H1 (cell line): ENCODE data around the gene GJD3. TPM values are rescaled to one million over a fixed set of nuclear protein-coding genes. Genes with fewer than 3 reads are reported as not detected.
A peak's percentile ranks its signal among the peaks of the same experiment; 100 is the strongest.

Experiments used
- CTCF ChIA-PET: fragments of 300-600 bp; sonication (Branson Sonifier 250); formaldehyde crosslinking; loops from one replicate; lab custom pipeline; 2021; ENCODE audit not compliant: partially characterized antibody; lab: Charles Lee
- POLR2A ChIA-PET: fragments of 300-600 bp; sonication (Branson Sonifier 250); formaldehyde crosslinking; loops from one replicate; lab custom pipeline; 2021; ENCODE audit warnings: inconsistent platforms; ENCODE audit not compliant: partially characterized antibody; lab: Charles Lee
- DNase-seq, 2 experiments: peaks; one replicate each; pipeline versions ENCODE4 v3.0.0 to v3.0.0-alpha.2; 2010 to 2022; ENCODE audit warnings: low spot score in 2 of 2, low read depth in 1 of 2, mixed read lengths in 1 of 2
- FAIRE-seq: peaks from 2 replicates; lab custom pipeline; 2011; peaks lifted over from hg19 to GRCh38; lab: Jason Lieb, UNC
- H2AFZ ChIP-seq: 2 replicates; pipeline ENCODE4 v1.8.1; 2012; ENCODE audit warnings: low read length, inconsistent platforms
- H2AK5ac ChIP-seq: 2 replicates; pipeline ENCODE4 v1.6.1; 2013; ENCODE audit warnings: low read depth, low read length
- H2BK120ac ChIP-seq: replicated peaks from 2 replicates; pipeline ENCODE3; 2013; ENCODE audit warnings: low read depth, low read length, inconsistent platforms
- H2BK12ac ChIP-seq: 2 replicates; pipeline ENCODE4 v1.6.1; 2013; ENCODE audit warnings: low read depth, low read length
- H2BK15ac ChIP-seq: 2 replicates; pipeline ENCODE4 v1.6.1; 2013; ENCODE audit warnings: low read length
- H2BK20ac ChIP-seq: 2 replicates; pipeline ENCODE4 v1.6.1; 2013; ENCODE audit warnings: low read length
- H2BK5ac ChIP-seq: 2 replicates; pipeline ENCODE4 v1.6.1; 2013; ENCODE audit warnings: low read depth, low read length
- H3K14ac ChIP-seq: 2 replicates; pipeline ENCODE4 v1.6.1; 2013; ENCODE audit warnings: inconsistent platforms; ENCODE audit not compliant: insufficient read length
- H3K18ac ChIP-seq: 2 replicates; pipeline ENCODE4 v1.6.1; 2013; ENCODE audit warnings: low read length; ENCODE audit errors: extremely low read depth
- H3K23ac ChIP-seq: 2 replicates; pipeline ENCODE4 v1.6.1; 2013; ENCODE audit warnings: inconsistent platforms; ENCODE audit not compliant: insufficient read length
- H3K23me2 ChIP-seq: 2 replicates; pipeline ENCODE4 v1.6.1; 2013; ENCODE audit warnings: low read depth, low read length
- H3K27ac ChIP-seq: 2 replicates; pipeline ENCODE4 v1.6.1; 2011; ENCODE audit warnings: low read depth, low read length, inconsistent platforms
- H3K27me3 ChIP-seq, 4 experiments: replicated peaks in 1 of 4; 1 replicate in 1 of 4; 2 replicates in 3 of 4; pipeline versions ENCODE4 v1.6.1 to v1.8.1; 2011 to 2013; ENCODE audit warnings: low read length in 3 of 4, mild to moderate bottlenecking in 3 of 4, inconsistent platforms in 2 of 4, mixed read lengths in 2 of 4, moderate library complexity in 1 of 4; ENCODE audit not compliant: control insufficient read depth in 3 of 4, insufficient read depth in 3 of 4; ENCODE audit errors: extremely low read depth in 1 of 4
- H3K36me3 ChIP-seq, 4 experiments: 2 replicates each; pipeline versions ENCODE4 v1.6.1 to v1.8.1; 2011 to 2013; ENCODE audit warnings: mild to moderate bottlenecking in 4 of 4, low read length in 3 of 4, moderate library complexity in 2 of 4, control low read depth in 1 of 4, inconsistent platforms in 1 of 4; ENCODE audit not compliant: insufficient read depth in 4 of 4, control insufficient read depth in 2 of 4
- H3K4ac ChIP-seq: replicated peaks from 2 replicates; pipeline ENCODE3; 2013; ENCODE audit warnings: low read length, low read depth, mixed read lengths, inconsistent platforms; ENCODE audit not compliant: insufficient read length
- H3K4me1 ChIP-seq, 4 experiments: replicated peaks in 1 of 4; 1 replicate in 1 of 4; 2 replicates in 3 of 4; pipeline versions ENCODE4 v1.6.1 to v1.8.1; 2011 to 2013; ENCODE audit warnings: low read length in 3 of 4, inconsistent platforms in 2 of 4, mixed read lengths in 1 of 4; ENCODE audit not compliant: insufficient read depth in 4 of 4, control insufficient read depth in 3 of 4
- H3K4me2 ChIP-seq, 2 experiments: 2 replicates each; pipeline versions ENCODE4 v1.6.1 to v1.8.1; 2011 to 2013; ENCODE audit warnings: low read depth in 2 of 2, low read length in 2 of 2, control low read depth in 1 of 2, inconsistent platforms in 1 of 2, mild to moderate bottlenecking in 1 of 2; ENCODE audit not compliant: insufficient read depth in 1 of 2
- H3K4me3 ChIP-seq, 4 experiments: fragments of 200-600, 300-600 bp in 1 of 4; sonication (generic), shearing (Covaris generic), sonication (Bioruptor Twin) in 1 of 4; 2 replicates each; pipeline versions ENCODE4 v1.5.1 to v1.8.1; 2011 to 2016; ENCODE audit warnings: low read length in 4 of 4, low read depth in 3 of 4, control low read depth in 2 of 4, inconsistent platforms in 2 of 4, mild to moderate bottlenecking in 2 of 4, mixed read lengths in 1 of 4, moderate library complexity in 1 of 4; ENCODE audit not compliant: insufficient read depth in 2 of 4; ENCODE audit errors: extremely low read depth in 1 of 4
- H3K56ac ChIP-seq: replicated peaks from 2 replicates; pipeline ENCODE3; 2013; ENCODE audit warnings: low read depth, mild to moderate bottlenecking, mixed read lengths, low read length, inconsistent platforms; ENCODE audit not compliant: insufficient read length
- H3K79me1 ChIP-seq: 2 replicates; pipeline ENCODE4 v1.6.1; 2013; ENCODE audit warnings: low read depth, low read length, control low read depth
- H3K79me2 ChIP-seq, 2 experiments: 2 replicates each; pipeline versions ENCODE4 v1.6.1 to v1.8.1; 2012 to 2013; ENCODE audit warnings: low read length in 2 of 2, mild to moderate bottlenecking in 2 of 2, inconsistent platforms in 1 of 2; ENCODE audit not compliant: insufficient read depth in 2 of 2, control insufficient read depth in 1 of 2
- H3K9ac ChIP-seq, 4 experiments: replicated peaks in 1 of 4; 1 replicate in 1 of 4; 2 replicates in 3 of 4; pipeline versions ENCODE4 v1.6.1 to v1.8.1; 2011 to 2013; ENCODE audit warnings: low read depth in 3 of 4, low read length in 3 of 4, control low read depth in 2 of 4, mild to moderate bottlenecking in 2 of 4, moderate library complexity in 2 of 4, inconsistent platforms in 1 of 4; ENCODE audit errors: extremely low read depth in 1 of 4
- H3K9me3 ChIP-seq, 2 experiments: 2 replicates each; pipeline versions ENCODE4 v1.6.1 to v1.8.1; 2012 to 2013; ENCODE audit warnings: mild to moderate bottlenecking in 2 of 2, moderate library complexity in 2 of 2, control low read depth in 1 of 2, inconsistent platforms in 1 of 2, low read depth in 1 of 2, low read length in 1 of 2, mixed read lengths in 1 of 2; ENCODE audit not compliant: insufficient read depth in 2 of 2
- H4K20me1 ChIP-seq, 2 experiments: replicated peaks in 1 of 2; 2 replicates each; pipeline versions ENCODE3 to v1.8.1; 2011 to 2013; ENCODE audit warnings: inconsistent platforms in 2 of 2, low read length in 2 of 2, mild to moderate bottlenecking in 1 of 2; ENCODE audit not compliant: insufficient read depth in 2 of 2, control insufficient read depth in 1 of 2
- H4K5ac ChIP-seq: 2 replicates; pipeline ENCODE4 v1.6.1; 2013; ENCODE audit warnings: low read length, low read depth, mixed read lengths, inconsistent platforms; ENCODE audit not compliant: insufficient read length
- H4K8ac ChIP-seq: 2 replicates; pipeline ENCODE4 v1.8.0; 2013; ENCODE audit warnings: mild to moderate bottlenecking, moderate library complexity, low read length, inconsistent platforms; ENCODE audit not compliant: insufficient read depth; ENCODE audit errors: extremely low read depth
- H4K91ac ChIP-seq: replicated peaks from 2 replicates; pipeline ENCODE3; 2013; ENCODE audit warnings: low read length, mixed read lengths, inconsistent platforms; ENCODE audit not compliant: insufficient read length
- EGR1 ChIP-seq: IDR thresholded peaks from 2 replicates; pipeline ENCODE4 v1.6.1; 2011; ENCODE audit warnings: low read depth, low read length, borderline replicate concordance
- NRF1 ChIP-seq: IDR thresholded peaks from 2 replicates; pipeline ENCODE4 v1.6.1; 2011; ENCODE audit warnings: mild to moderate bottlenecking, low read depth, low read length, improper control_type of control experiment
- SIN3A ChIP-seq, 2 experiments: IDR thresholded peaks in 1 of 2; conservative IDR thresholded peaks in 1 of 2; 2 replicates each; pipeline ENCODE4 v1.6.1; 2011 to 2012; ENCODE audit warnings: low read length in 2 of 2, improper control_type of control experiment in 1 of 2, low read depth in 1 of 2, mild to moderate bottlenecking in 1 of 2
- SP1 ChIP-seq: IDR thresholded peaks from 2 replicates; pipeline ENCODE4 v1.6.1; 2011; ENCODE audit warnings: low read depth, low read length
- TBP ChIP-seq: IDR thresholded peaks from 2 replicates; pipeline ENCODE4 v1.6.1; 2011; ENCODE audit warnings: low read depth, low read length, improper control_type of control experiment
- TCF12 ChIP-seq: IDR thresholded peaks from 2 replicates; pipeline ENCODE4 v1.6.1; 2011; ENCODE audit warnings: low read depth, mild to moderate bottlenecking, low read length
- WGBS, 2 experiments: shearing (Covaris generic) in 1 of 2; methylation state at CpG; one replicate each; pipeline versions ENCODE4 v1.1.6 to v1.1.7; 2013 to 2015; ENCODE audit warnings: low lambda C conversion rate in 2 of 2, mixed read lengths in 2 of 2, inconsistent platforms in 1 of 2, low coverage in 1 of 2, missing lambda C conversion rate in 1 of 2; ENCODE audit not compliant: insufficient replicate concordance in 2 of 2, insufficient coverage in 1 of 2, insufficient read length in 1 of 2; ENCODE audit errors: extremely low coverage in 1 of 2, missing lambda C conversion rate in 1 of 2; 5-methylcytosine and 5-hydroxymethylcytosine counted together
- polyA plus RNA-seq, 7 experiments: library from polyadenylated mRNA; depleted of rRNA in 3 of 7; stranded (reverse) in 5 of 7; unstranded in 2 of 7; fragments of >200 nt in 5 of 7; fragments of 200-250 nt in 2 of 7; gene quantifications; 1 replicate in 5 of 7; 2 replicates in 1 of 7; 4 replicates in 1 of 7; pipeline versions ENCODE4 v1.2.1 to v1.2.3, GENCODE V29; 2011 to 2013; ENCODE audit warnings: missing spikeins in 2 of 7, mixed read lengths in 2 of 7
- total RNA-seq: library from RNA; stranded (reverse); fragmentation: NEBNext Ultra II Directional; extraction: Animal tissue kit (Norgen Biotek cat#: 25700); gene quantifications from 2 replicates; pipeline ENCODE4 v1.2.1, GENCODE V29; 2021
- TF ChIP-seq, protein P1 (sequence below): IDR thresholded peaks from 2 replicates; pipeline ENCODE4 v1.6.1; 2012; ENCODE audit warnings: inconsistent platforms
- TF ChIP-seq, protein P2 (sequence below): IDR thresholded peaks from 2 replicates; pipeline ENCODE4 v1.6.1; 2011; ENCODE audit warnings: low read length, improper control_type of control experiment

The GJD3 gene
- total and polyA plus RNA-seq, 2 of the 8 experiments (the other 6 are each of a cell fraction or from before 2014, with no cell fraction given) = 0.53 to 1.9 TPM

DNA sequence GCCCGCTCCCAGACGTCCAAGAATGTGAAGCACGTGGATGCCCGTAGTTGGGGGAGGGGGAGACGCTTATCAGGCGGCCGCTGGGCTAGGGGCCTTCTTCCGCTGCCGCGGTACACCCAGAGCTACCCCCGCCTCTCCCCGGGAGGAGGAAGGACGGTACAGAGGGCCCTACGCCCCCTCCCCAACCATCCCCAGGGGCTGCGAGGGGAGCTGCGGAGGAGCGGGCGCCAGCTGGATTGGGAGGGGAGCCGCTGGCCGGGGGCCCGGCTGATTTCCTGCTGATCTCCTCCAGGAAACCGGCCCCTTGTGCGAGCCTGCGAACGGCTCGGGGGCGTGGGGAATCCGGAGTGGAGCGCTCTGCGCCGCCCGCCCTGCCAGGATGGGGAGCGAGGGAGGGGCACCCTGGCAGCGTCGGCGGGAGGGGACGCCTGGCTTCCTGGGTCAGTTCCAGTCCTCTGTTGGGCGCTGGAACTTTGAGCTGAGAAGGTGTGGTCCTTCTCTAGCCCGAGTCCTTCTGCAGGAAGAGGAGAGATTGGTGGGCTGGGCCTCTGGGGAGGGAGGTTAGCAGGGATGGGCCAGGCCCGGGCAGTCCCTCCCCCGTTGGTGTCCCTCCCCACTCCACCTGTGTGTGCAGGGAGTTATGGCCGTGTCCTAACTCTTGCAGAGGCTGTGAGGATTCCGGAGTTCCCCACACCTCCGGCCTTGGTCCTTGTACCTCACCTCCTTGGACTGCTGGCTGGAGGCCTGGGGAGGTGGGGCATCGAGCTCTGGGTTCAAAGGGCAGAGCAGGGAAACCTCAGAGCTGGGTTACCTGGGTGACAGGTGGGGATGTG lies 19.2 kb downstream of the GJD3 start:
- DNase-seq (peak in 1 of 2 experiments; percentile 87), FAIRE-seq (no peak)
- peaks cover 5% of the 10 kb centered on the region; the same call in 1 of the 2 replicates for H3K79me1 ChIP-seq
- WGBS, 2 experiments = 7% methylated on average over 33 of the region's 45 CpGs; no CpG with 5 or more reads in 1 of the 2 experiments
- H3K27me3 ChIP-seq = peaks cover 19 to 85% (median 66%) of the 10 kb centered on the region in 4 experiments
- no peak overlapping the region for H3K23ac ChIP-seq
- no peak overlapping the region for H2BK120ac ChIP-seq
- no peak overlapping the region for H2AFZ ChIP-seq
- H3K9ac ChIP-seq = no peak overlapping the region; a peak in 2 of 7 replicates
- H2AK5ac ChIP-seq = no peak overlapping the region
- no peak overlapping the region for H3K4ac ChIP-seq
- H3K36me3 ChIP-seq = no peaks in the 10 kb centered on the region; a peak in 1 of 8 replicates
- POLR2A ChIA-PET = interaction anchor here (0.9 to 27.8 kb wide), 10 partner anchors 9 to 204 kb away, joined by 3 to 570 read pairs (median 6); partner anchors contain the start of genes CDC6 and RARA
- H2BK5ac ChIP-seq = peak overlapping the region; percentile 75; the same call in 1 of the 2 replicates
- H3K4me2 ChIP-seq = peak overlapping the region; percentile 77 to 87
- H2BK12ac ChIP-seq = peak overlapping the region; percentile 64; the same call in 1 of the 2 replicates
- H3K23me2 ChIP-seq = peaks cover 29% of the 10 kb centered on the region; the same call in 1 of the 2 replicates
- no peak overlapping the region for H3K14ac ChIP-seq
- H3K4me1 ChIP-seq = peaks cover 21 to 63% (median 52%) of the 10 kb centered on the region in 4 experiments
- H3K4me3 ChIP-seq = peak overlapping the region; percentile 30 to 69 (median 45); a peak in 7 of 8 replicates
- peak overlapping the region; percentile 90 for H3K18ac ChIP-seq
- no peak overlapping the region for H2BK20ac ChIP-seq
- no peaks in the 10 kb centered on the region for H3K9me3 ChIP-seq
- no peak overlapping the region for H4K5ac ChIP-seq
- H2BK15ac ChIP-seq = 0 out of 2 replicates have a peak overlapping the region, but pooled peaks have one; percentile 16
- H4K8ac ChIP-seq = no peak overlapping the region; the same call in 1 of the 2 replicates
- H3K27ac ChIP-seq = no peak overlapping the region
- no peaks in the 10 kb centered on the region; a peak in 1 of 4 replicates for H3K79me2 ChIP-seq
- H3K56ac ChIP-seq = no peak overlapping the region
- peaks cover 36 to 56% of the 10 kb centered on the region in 2 experiments for H4K20me1 ChIP-seq
- no peak overlapping the region for H4K91ac ChIP-seq
- CTCF ChIA-PET = interaction anchor here (0.7 to 30.8 kb wide), 11 partner anchors 11 to 238 kb away, joined by 3 to 1198 read pairs (median 3); partner anchors contain the start of gene RARA
- TF ChIP-seq SP1 (peak; percentile 71; the same call in 1 of the 2 replicates), SIN3A (conservative IDR thresholded peaks at IDR 0.05 in 1 of 2, IDR thresholded peaks at IDR 0.05 in 1 of 2; ENCODE audit: low read depth in 1 of 2, low read length in 2 of 2) (peak in 1 of 2 experiments; percentile 76; a peak in 1 of 4 replicates), TCF12 (0 out of 2 replicates have a peak, but pooled peaks have one; percentile 50), TBP (peak; percentile 36; the same call in 1 of the 2 replicates), NRF1 (no peak), EGR1 (0 out of 2 replicates have a peak, but pooled peaks have one; percentile 58)
- TF ChIP-seq, protein P1, sequence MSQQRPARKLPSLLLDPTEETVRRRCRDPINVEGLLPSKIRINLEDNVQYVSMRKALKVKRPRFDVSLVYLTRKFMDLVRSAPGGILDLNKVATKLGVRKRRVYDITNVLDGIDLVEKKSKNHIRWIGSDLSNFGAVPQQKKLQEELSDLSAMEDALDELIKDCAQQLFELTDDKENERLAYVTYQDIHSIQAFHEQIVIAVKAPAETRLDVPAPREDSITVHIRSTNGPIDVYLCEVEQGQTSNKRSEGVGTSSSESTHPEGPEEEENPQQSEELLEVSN = peak; percentile 91
- TF ChIP-seq, protein P2, sequence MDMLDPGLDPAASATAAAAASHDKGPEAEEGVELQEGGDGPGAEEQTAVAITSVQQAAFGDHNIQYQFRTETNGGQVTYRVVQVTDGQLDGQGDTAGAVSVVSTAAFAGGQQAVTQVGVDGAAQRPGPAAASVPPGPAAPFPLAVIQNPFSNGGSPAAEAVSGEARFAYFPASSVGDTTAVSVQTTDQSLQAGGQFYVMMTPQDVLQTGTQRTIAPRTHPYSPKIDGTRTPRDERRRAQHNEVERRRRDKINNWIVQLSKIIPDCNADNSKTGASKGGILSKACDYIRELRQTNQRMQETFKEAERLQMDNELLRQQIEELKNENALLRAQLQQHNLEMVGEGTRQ = 0 out of 2 replicates have a peak, but pooled peaks have one; percentile 20
